Ishikawa (cell line): ENCODE measurements around the gene HSD17B12.

Source experiments
- CEBPB ChIP-seq: IDR thresholded peaks from 2 replicates; pipeline ENCODE4 v1.6.1; 2012
- CREB1 ChIP-seq: IDR thresholded peaks from 2 replicates; pipeline ENCODE4 v1.6.1; 2012; ENCODE audit warnings: low read depth
- EGR1 ChIP-seq: IDR thresholded peaks from 2 replicates; pipeline ENCODE4 v1.6.1; 2012
- EP300 ChIP-seq: IDR thresholded peaks from 2 replicates; pipeline ENCODE4 v1.6.1; 2012; ENCODE audit warnings: borderline replicate concordance
- FOXM1 ChIP-seq: IDR thresholded peaks from 2 replicates; pipeline ENCODE4 v1.6.1; 2012; ENCODE audit warnings: low read depth, borderline replicate concordance
- NFIC ChIP-seq: IDR thresholded peaks from 2 replicates; pipeline ENCODE4 v1.6.1; 2012
- RAD21 ChIP-seq: IDR thresholded peaks from 2 replicates; pipeline ENCODE4 v1.6.1; 2012; ENCODE audit warnings: low read depth
- REST ChIP-seq: IDR thresholded peaks from 2 replicates; pipeline ENCODE4 v1.6.1; 2012; ENCODE audit warnings: low read depth, mild to moderate bottlenecking
- TAF1 ChIP-seq: IDR thresholded peaks from 2 replicates; pipeline ENCODE4 v1.6.1; 2012; ENCODE audit warnings: low read depth, mild to moderate bottlenecking
- TCF12 ChIP-seq: IDR thresholded peaks from 2 replicates; pipeline ENCODE4 v1.6.1; 2012; ENCODE audit warnings: low read depth
- TEAD4 ChIP-seq: IDR thresholded peaks from 2 replicates; pipeline ENCODE4 v1.6.1; 2012
- USF1 ChIP-seq: IDR thresholded peaks from 2 replicates; pipeline ENCODE4 v1.6.1; 2012
- YY1 ChIP-seq: IDR thresholded peaks from 2 replicates; pipeline ENCODE4 v1.6.1; 2012; ENCODE audit warnings: low read depth
- ZBTB7A ChIP-seq: IDR thresholded peaks from 2 replicates; pipeline ENCODE4 v1.6.1; 2012; ENCODE audit warnings: low read depth
- TF ChIP-seq, protein P1 (sequence below): IDR thresholded peaks from 2 replicates; pipeline ENCODE4 v1.6.1; 2012

HSD17B12 gene

GRCh38 chr11:43788421-43788820 is 107.9 kb downstream of the HSD17B12 start:
- TF ChIP-seq CEBPB (no peak), TCF12 (no peak), EP300 (no peak), TEAD4 (no peak), YY1 (no peak), EGR1 (no peak), USF1 (no peak), REST (no peak), NFIC (no peak), CREB1 (no peak), ZBTB7A (no peak), FOXM1 (no peak), RAD21 (no peak), TAF1 (no peak)
- TF ChIP-seq, protein P1, sequence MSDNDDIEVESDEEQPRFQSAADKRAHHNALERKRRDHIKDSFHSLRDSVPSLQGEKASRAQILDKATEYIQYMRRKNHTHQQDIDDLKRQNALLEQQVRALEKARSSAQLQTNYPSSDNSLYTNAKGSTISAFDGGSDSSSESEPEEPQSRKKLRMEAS, result no peak

DNA sequence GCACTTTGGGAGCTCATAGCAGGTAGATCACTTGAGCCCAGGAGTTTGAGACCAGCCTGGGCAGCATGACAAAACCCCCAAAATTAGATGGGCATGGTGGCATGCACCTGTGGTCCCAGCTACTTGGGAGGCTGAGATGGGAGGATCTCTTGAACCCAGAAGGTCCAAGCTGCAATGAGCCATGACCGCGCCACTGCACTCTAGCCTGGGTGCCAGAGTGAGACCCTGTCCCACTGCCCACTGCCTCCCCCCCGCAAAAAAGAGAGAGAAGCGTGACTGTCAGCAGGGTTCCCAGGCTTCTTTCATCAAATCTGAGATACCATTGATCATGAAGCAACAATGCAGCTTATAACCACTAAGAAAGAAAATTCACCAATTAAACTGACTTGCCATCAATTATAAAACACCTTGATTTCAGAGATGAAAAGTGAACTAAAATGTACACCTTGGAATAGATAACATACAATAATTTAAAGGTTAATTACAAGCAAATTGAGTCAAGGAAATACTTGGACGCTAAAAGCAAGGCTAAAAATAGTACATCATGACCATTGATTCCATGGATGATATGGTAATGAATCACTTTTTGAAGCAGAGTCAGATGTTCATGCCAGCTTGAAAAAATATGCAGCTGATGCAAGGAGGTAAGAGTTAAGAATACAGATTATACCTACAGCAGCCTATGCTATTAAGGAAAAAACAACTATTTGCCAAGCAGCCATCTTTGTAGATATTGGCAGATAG is 109.3 kb downstream of the HSD17B12 start:
- no peak for TF ChIP-seq TEAD4
- no peak for TF ChIP-seq YY1
- TF ChIP-seq RAD21, result no peak
- TF ChIP-seq ZBTB7A, result no peak
- no peak for TF ChIP-seq CREB1
- no peak for TF ChIP-seq EP300
- no peak for TF ChIP-seq REST
- no peak for TF ChIP-seq FOXM1
- TF ChIP-seq TAF1, result no peak
- TF ChIP-seq EGR1, result no peak
- TF ChIP-seq, protein P1, result no peak
- no peak for TF ChIP-seq CEBPB
- TF ChIP-seq TCF12, result no peak
- no peak for TF ChIP-seq NFIC
- no peak for TF ChIP-seq USF1

DNA sequence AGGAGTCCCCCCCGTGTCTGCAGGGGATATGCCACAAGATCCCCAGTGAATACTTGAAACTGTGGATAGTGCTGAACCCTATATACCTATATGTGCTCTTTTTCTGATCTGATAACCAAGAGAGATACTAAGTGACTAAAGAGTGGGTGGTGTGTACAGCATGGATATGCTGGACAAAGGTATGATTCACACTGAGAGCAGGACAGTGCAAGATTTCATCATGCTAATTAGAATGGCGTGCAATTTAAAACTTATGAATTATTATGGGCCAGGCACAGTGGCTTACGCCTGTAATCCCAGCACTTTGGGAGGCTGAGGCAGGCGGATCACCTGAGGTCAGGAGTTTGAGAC is 109.9 kb downstream of the HSD17B12 start:
- TF ChIP-seq EGR1 (no peak), ZBTB7A (no peak), EP300 (no peak), USF1 (no peak), NFIC (no peak), CEBPB (no peak), YY1 (no peak), RAD21 (no peak), FOXM1 (no peak), REST (no peak), TEAD4 (no peak), TAF1 (no peak)
- TF ChIP-seq, protein P1, result no peak
